H1 (cell line): ENCODE data around the gene KCNIP3. TPM values are rescaled to one million over a fixed set of nuclear protein-coding genes. Genes with fewer than 3 reads are reported as not detected.

Experiments used
- CTCF ChIA-PET: fragments of 300-600 bp; sonication (Branson Sonifier 250); formaldehyde crosslinking; loops from one replicate; lab custom pipeline; 2021; ENCODE audit not compliant: partially characterized antibody; lab: Charles Lee
- POLR2A ChIA-PET: fragments of 300-600 bp; sonication (Branson Sonifier 250); formaldehyde crosslinking; loops from one replicate; lab custom pipeline; 2021; ENCODE audit warnings: inconsistent platforms; ENCODE audit not compliant: partially characterized antibody; lab: Charles Lee
- DNase-seq, 2 experiments: peaks; one replicate each; pipeline versions ENCODE4 v3.0.0 to v3.0.0-alpha.2; 2010 to 2022; ENCODE audit warnings: low spot score in 2 of 2, low read depth in 1 of 2, mixed read lengths in 1 of 2
- FAIRE-seq: peaks from 2 replicates; lab custom pipeline; 2011; peaks lifted over from hg19 to GRCh38; lab: Jason Lieb, UNC
- H2AFZ ChIP-seq: 2 replicates; pipeline ENCODE4 v1.8.1; 2012; ENCODE audit warnings: low read length, inconsistent platforms
- H2AK5ac ChIP-seq: 2 replicates; pipeline ENCODE4 v1.6.1; 2013; ENCODE audit warnings: low read depth, low read length
- H2BK120ac ChIP-seq: replicated peaks from 2 replicates; pipeline ENCODE3; 2013; ENCODE audit warnings: low read depth, low read length, inconsistent platforms
- H2BK12ac ChIP-seq: 2 replicates; pipeline ENCODE4 v1.6.1; 2013; ENCODE audit warnings: low read depth, low read length
- H2BK15ac ChIP-seq: 2 replicates; pipeline ENCODE4 v1.6.1; 2013; ENCODE audit warnings: low read length
- H2BK20ac ChIP-seq: 2 replicates; pipeline ENCODE4 v1.6.1; 2013; ENCODE audit warnings: low read length
- H2BK5ac ChIP-seq: 2 replicates; pipeline ENCODE4 v1.6.1; 2013; ENCODE audit warnings: low read depth, low read length
- H3K14ac ChIP-seq: 2 replicates; pipeline ENCODE4 v1.6.1; 2013; ENCODE audit warnings: inconsistent platforms; ENCODE audit not compliant: insufficient read length
- H3K18ac ChIP-seq: 2 replicates; pipeline ENCODE4 v1.6.1; 2013; ENCODE audit warnings: low read length; ENCODE audit errors: extremely low read depth
- H3K23ac ChIP-seq: 2 replicates; pipeline ENCODE4 v1.6.1; 2013; ENCODE audit warnings: inconsistent platforms; ENCODE audit not compliant: insufficient read length
- H3K23me2 ChIP-seq: 2 replicates; pipeline ENCODE4 v1.6.1; 2013; ENCODE audit warnings: low read depth, low read length
- H3K27ac ChIP-seq: 2 replicates; pipeline ENCODE4 v1.6.1; 2011; ENCODE audit warnings: low read depth, low read length, inconsistent platforms
- H3K27me3 ChIP-seq, 4 experiments: replicated peaks in 1 of 4; 1 replicate in 1 of 4; 2 replicates in 3 of 4; pipeline versions ENCODE4 v1.6.1 to v1.8.1; 2011 to 2013; ENCODE audit warnings: low read length in 3 of 4, mild to moderate bottlenecking in 3 of 4, inconsistent platforms in 2 of 4, mixed read lengths in 2 of 4, moderate library complexity in 1 of 4; ENCODE audit not compliant: control insufficient read depth in 3 of 4, insufficient read depth in 3 of 4; ENCODE audit errors: extremely low read depth in 1 of 4
- H3K36me3 ChIP-seq, 4 experiments: 2 replicates each; pipeline versions ENCODE4 v1.6.1 to v1.8.1; 2011 to 2013; ENCODE audit warnings: mild to moderate bottlenecking in 4 of 4, low read length in 3 of 4, moderate library complexity in 2 of 4, control low read depth in 1 of 4, inconsistent platforms in 1 of 4; ENCODE audit not compliant: insufficient read depth in 4 of 4, control insufficient read depth in 2 of 4
- H3K4ac ChIP-seq: replicated peaks from 2 replicates; pipeline ENCODE3; 2013; ENCODE audit warnings: low read length, low read depth, mixed read lengths, inconsistent platforms; ENCODE audit not compliant: insufficient read length
- H3K4me1 ChIP-seq, 4 experiments: replicated peaks in 1 of 4; 1 replicate in 1 of 4; 2 replicates in 3 of 4; pipeline versions ENCODE4 v1.6.1 to v1.8.1; 2011 to 2013; ENCODE audit warnings: low read length in 3 of 4, inconsistent platforms in 2 of 4, mixed read lengths in 1 of 4; ENCODE audit not compliant: insufficient read depth in 4 of 4, control insufficient read depth in 3 of 4
- H3K4me2 ChIP-seq, 2 experiments: 2 replicates each; pipeline versions ENCODE4 v1.6.1 to v1.8.1; 2011 to 2013; ENCODE audit warnings: low read depth in 2 of 2, low read length in 2 of 2, control low read depth in 1 of 2, inconsistent platforms in 1 of 2, mild to moderate bottlenecking in 1 of 2; ENCODE audit not compliant: insufficient read depth in 1 of 2
- H3K4me3 ChIP-seq, 4 experiments: fragments of 200-600, 300-600 bp in 1 of 4; sonication (generic), shearing (Covaris generic), sonication (Bioruptor Twin) in 1 of 4; 2 replicates each; pipeline versions ENCODE4 v1.5.1 to v1.8.1; 2011 to 2016; ENCODE audit warnings: low read length in 4 of 4, low read depth in 3 of 4, control low read depth in 2 of 4, inconsistent platforms in 2 of 4, mild to moderate bottlenecking in 2 of 4, mixed read lengths in 1 of 4, moderate library complexity in 1 of 4; ENCODE audit not compliant: insufficient read depth in 2 of 4; ENCODE audit errors: extremely low read depth in 1 of 4
- H3K56ac ChIP-seq: replicated peaks from 2 replicates; pipeline ENCODE3; 2013; ENCODE audit warnings: low read depth, mild to moderate bottlenecking, mixed read lengths, low read length, inconsistent platforms; ENCODE audit not compliant: insufficient read length
- H3K79me1 ChIP-seq: 2 replicates; pipeline ENCODE4 v1.6.1; 2013; ENCODE audit warnings: low read depth, low read length, control low read depth
- H3K79me2 ChIP-seq, 2 experiments: 2 replicates each; pipeline versions ENCODE4 v1.6.1 to v1.8.1; 2012 to 2013; ENCODE audit warnings: low read length in 2 of 2, mild to moderate bottlenecking in 2 of 2, inconsistent platforms in 1 of 2; ENCODE audit not compliant: insufficient read depth in 2 of 2, control insufficient read depth in 1 of 2
- H3K9ac ChIP-seq, 4 experiments: replicated peaks in 1 of 4; 1 replicate in 1 of 4; 2 replicates in 3 of 4; pipeline versions ENCODE4 v1.6.1 to v1.8.1; 2011 to 2013; ENCODE audit warnings: low read depth in 3 of 4, low read length in 3 of 4, control low read depth in 2 of 4, mild to moderate bottlenecking in 2 of 4, moderate library complexity in 2 of 4, inconsistent platforms in 1 of 4; ENCODE audit errors: extremely low read depth in 1 of 4
- H3K9me3 ChIP-seq, 2 experiments: 2 replicates each; pipeline versions ENCODE4 v1.6.1 to v1.8.1; 2012 to 2013; ENCODE audit warnings: mild to moderate bottlenecking in 2 of 2, moderate library complexity in 2 of 2, control low read depth in 1 of 2, inconsistent platforms in 1 of 2, low read depth in 1 of 2, low read length in 1 of 2, mixed read lengths in 1 of 2; ENCODE audit not compliant: insufficient read depth in 2 of 2
- H4K20me1 ChIP-seq, 2 experiments: replicated peaks in 1 of 2; 2 replicates each; pipeline versions ENCODE3 to v1.8.1; 2011 to 2013; ENCODE audit warnings: inconsistent platforms in 2 of 2, low read length in 2 of 2, mild to moderate bottlenecking in 1 of 2; ENCODE audit not compliant: insufficient read depth in 2 of 2, control insufficient read depth in 1 of 2
- H4K5ac ChIP-seq: 2 replicates; pipeline ENCODE4 v1.6.1; 2013; ENCODE audit warnings: low read length, low read depth, mixed read lengths, inconsistent platforms; ENCODE audit not compliant: insufficient read length
- H4K8ac ChIP-seq: 2 replicates; pipeline ENCODE4 v1.8.0; 2013; ENCODE audit warnings: mild to moderate bottlenecking, moderate library complexity, low read length, inconsistent platforms; ENCODE audit not compliant: insufficient read depth; ENCODE audit errors: extremely low read depth
- H4K91ac ChIP-seq: replicated peaks from 2 replicates; pipeline ENCODE3; 2013; ENCODE audit warnings: low read length, mixed read lengths, inconsistent platforms; ENCODE audit not compliant: insufficient read length
- BACH1 ChIP-seq: IDR thresholded peaks from 2 replicates; pipeline ENCODE4 v1.6.1; 2012; ENCODE audit warnings: low read length, improper control_type of control experiment
- BRCA1 ChIP-seq: IDR thresholded peaks from 2 replicates; pipeline ENCODE4 v1.6.1; 2012; ENCODE audit warnings: low read depth, low read length, improper control_type of control experiment
- CEBPB ChIP-seq: IDR thresholded peaks from 2 replicates; pipeline ENCODE4 v1.6.1; 2012; ENCODE audit warnings: low read depth, low read length
- CREB1 ChIP-seq: IDR thresholded peaks from 2 replicates; pipeline ENCODE4 v1.6.1; 2012; ENCODE audit warnings: inconsistent platforms
- FOSL1 ChIP-seq: IDR thresholded peaks from 2 replicates; pipeline ENCODE4 v1.6.1; 2011; ENCODE audit warnings: mild to moderate bottlenecking, low read depth, low read length, moderate library complexity; ENCODE audit not compliant: insufficient read depth
- KDM5A ChIP-seq: fragments of 200-600 bp; IDR thresholded peaks from 2 replicates; pipeline ENCODE4 v1.7.1; 2012; ENCODE audit warnings: mild to moderate bottlenecking, low read length, inconsistent platforms, mixed read lengths
- SIN3A ChIP-seq, 2 experiments: IDR thresholded peaks in 1 of 2; conservative IDR thresholded peaks in 1 of 2; 2 replicates each; pipeline ENCODE4 v1.6.1; 2011 to 2012; ENCODE audit warnings: low read length in 2 of 2, improper control_type of control experiment in 1 of 2, low read depth in 1 of 2, mild to moderate bottlenecking in 1 of 2
- SP2 ChIP-seq: IDR thresholded peaks from 2 replicates; pipeline ENCODE4 v1.6.1; 2012; ENCODE audit warnings: mild to moderate bottlenecking, low read length, inconsistent platforms
- ZNF274 ChIP-seq: IDR thresholded peaks from 2 replicates; pipeline ENCODE4 v1.7.0; 2012; ENCODE audit warnings: low read length, borderline replicate concordance; ENCODE audit errors: extremely low read depth
- WGBS, 2 experiments: shearing (Covaris generic) in 1 of 2; methylation state at CpG; one replicate each; pipeline versions ENCODE4 v1.1.6 to v1.1.7; 2013 to 2015; ENCODE audit warnings: low lambda C conversion rate in 2 of 2, mixed read lengths in 2 of 2, inconsistent platforms in 1 of 2, low coverage in 1 of 2, missing lambda C conversion rate in 1 of 2; ENCODE audit not compliant: insufficient replicate concordance in 2 of 2, insufficient coverage in 1 of 2, insufficient read length in 1 of 2; ENCODE audit errors: extremely low coverage in 1 of 2, missing lambda C conversion rate in 1 of 2; 5-methylcytosine and 5-hydroxymethylcytosine counted together
- polyA plus RNA-seq, 7 experiments: library from polyadenylated mRNA; depleted of rRNA in 3 of 7; stranded (reverse) in 5 of 7; unstranded in 2 of 7; fragments of >200 nt in 5 of 7; fragments of 200-250 nt in 2 of 7; gene quantifications; 1 replicate in 5 of 7; 2 replicates in 1 of 7; 4 replicates in 1 of 7; pipeline versions ENCODE4 v1.2.1 to v1.2.3, GENCODE V29; 2011 to 2013; ENCODE audit warnings: missing spikeins in 2 of 7, mixed read lengths in 2 of 7
- total RNA-seq: library from RNA; stranded (reverse); fragmentation: NEBNext Ultra II Directional; extraction: Animal tissue kit (Norgen Biotek cat#: 25700); gene quantifications from 2 replicates; pipeline ENCODE4 v1.2.1, GENCODE V29; 2021
- TF ChIP-seq, protein P1 (sequence below), 3 experiments: IDR thresholded peaks; 1 replicate in 2 of 3; 2 replicates in 1 of 3; pipeline versions ENCODE4 v1.5.1 to v1.6.1; 2011; ENCODE audit warnings: low read length in 3 of 3, mild to moderate bottlenecking in 3 of 3, inconsistent platforms in 2 of 3, low read depth in 1 of 3, moderate library complexity in 1 of 3; ENCODE audit not compliant: insufficient read depth in 1 of 3; ENCODE audit errors: control extremely low read depth in 1 of 3

KCNIP3 gene
- total and polyA plus RNA-seq, 2 of the 8 experiments (the other 6 are each of a cell fraction or from before 2014, with no cell fraction given), result 0.33 to 1.9 TPM

DNA sequence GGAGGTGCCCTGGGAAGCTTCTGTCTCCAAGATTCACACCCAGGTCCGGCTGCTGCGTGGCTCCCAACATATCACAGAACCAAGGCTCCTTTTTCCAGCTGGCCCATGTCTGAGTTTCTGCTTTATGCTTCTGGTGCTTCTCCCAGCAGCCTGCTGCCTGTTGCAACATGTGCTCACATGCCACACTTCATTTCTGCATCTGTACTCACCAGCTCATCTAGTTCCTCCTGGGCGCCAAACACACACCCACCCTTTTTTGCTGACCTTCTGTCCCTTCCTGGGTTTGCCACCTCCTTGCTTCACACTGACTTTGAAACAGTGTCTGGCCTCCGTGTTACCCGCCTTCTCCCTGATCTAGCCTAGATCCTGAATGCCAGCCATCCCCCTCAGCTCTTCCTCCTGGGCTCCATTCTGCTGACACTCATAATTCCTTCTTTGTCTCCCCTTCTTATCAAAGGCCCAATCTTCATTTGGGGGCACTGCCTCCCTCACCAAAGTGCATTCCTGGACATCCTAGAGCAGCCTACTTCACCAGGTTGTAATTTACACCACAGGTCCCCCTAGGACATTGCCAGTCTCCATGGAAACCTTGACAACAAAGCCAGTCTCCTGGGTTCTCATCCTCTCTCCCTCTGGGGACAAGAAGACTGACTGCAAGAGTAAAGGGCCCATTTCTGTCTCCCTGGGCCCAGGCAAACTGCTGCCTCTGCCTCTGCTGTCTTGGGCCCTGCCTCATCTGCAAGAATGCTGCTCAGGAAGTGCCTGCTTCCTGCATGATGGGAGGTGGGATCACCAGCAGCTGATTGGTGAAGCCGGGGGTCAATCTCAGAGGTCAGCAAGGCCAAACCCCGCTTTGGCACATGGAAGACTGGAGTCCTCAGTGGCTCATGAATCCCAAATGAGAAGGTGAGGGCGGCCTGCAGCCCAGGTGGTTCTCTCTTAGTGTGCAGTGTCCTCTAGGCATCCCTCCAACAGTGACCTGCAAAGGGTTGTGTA, 36.8 kb upstream of the KCNIP3 start:
- H3K79me2 ChIP-seq, result no peaks in the 10 kb centered on the region
- H3K14ac ChIP-seq, result no peak overlapping the region
- H3K9me3 ChIP-seq, result peaks cover 55 to 71% of the 10 kb centered on the region in 2 experiments
- H4K20me1 ChIP-seq, result no peaks in the 10 kb centered on the region
- no peaks in the 10 kb centered on the region for H3K79me1 ChIP-seq
- H3K4ac ChIP-seq, result no peak overlapping the region
- 83% methylated on average over 8 of the region's 8 CpGs; no CpG with 5 or more reads in 1 of the 2 experiments for WGBS, 2 experiments
- no peak overlapping the region for H2AFZ ChIP-seq
- H3K9ac ChIP-seq, result no peak overlapping the region
- no peak overlapping the region for H3K23ac ChIP-seq
- no peak overlapping the region for H2BK5ac ChIP-seq
- no peak overlapping the region for H3K56ac ChIP-seq
- no peak for DNase-seq
- H4K91ac ChIP-seq, result no peak overlapping the region
- no peak overlapping the region for H4K5ac ChIP-seq
- ChIA-PET POLR2A (no interaction called here), CTCF (no interaction called here)
- H3K4me1 ChIP-seq, result peaks cover 0 to 2% (median 0%) of the 10 kb centered on the region in 4 experiments; a peak in 1 of 7 replicates
- no peak overlapping the region for H3K18ac ChIP-seq
- FAIRE-seq, result no peak
- no peak overlapping the region for H3K27ac ChIP-seq
- H2BK120ac ChIP-seq, result no peak overlapping the region
- no peak overlapping the region for H2AK5ac ChIP-seq
- H3K4me3 ChIP-seq, result no peak overlapping the region
- H2BK12ac ChIP-seq, result no peak overlapping the region
- H3K4me2 ChIP-seq, result no peak overlapping the region
- H4K8ac ChIP-seq, result no peak overlapping the region
- no peaks in the 10 kb centered on the region; the same call in 1 of the 2 replicates for H3K23me2 ChIP-seq
- no peak overlapping the region for H2BK20ac ChIP-seq
- H3K27me3 ChIP-seq, result no peaks in the 10 kb centered on the region; a peak in 1 of 7 replicates
- H3K36me3 ChIP-seq, result no peaks in the 10 kb centered on the region
- no peak overlapping the region for H2BK15ac ChIP-seq
- TF ChIP-seq ZNF274, result no peak
- TF ChIP-seq BACH1, result no peak
- no peak for TF ChIP-seq CREB1
- no peak for TF ChIP-seq KDM5A
- TF ChIP-seq FOSL1, result no peak
- TF ChIP-seq SIN3A (conservative IDR thresholded peaks at IDR 0.05 in 1 of 2, IDR thresholded peaks at IDR 0.05 in 1 of 2; ENCODE audit: low read depth in 1 of 2, low read length in 2 of 2), result no peak
- TF ChIP-seq SP2, result no peak
- TF ChIP-seq, protein P1, sequence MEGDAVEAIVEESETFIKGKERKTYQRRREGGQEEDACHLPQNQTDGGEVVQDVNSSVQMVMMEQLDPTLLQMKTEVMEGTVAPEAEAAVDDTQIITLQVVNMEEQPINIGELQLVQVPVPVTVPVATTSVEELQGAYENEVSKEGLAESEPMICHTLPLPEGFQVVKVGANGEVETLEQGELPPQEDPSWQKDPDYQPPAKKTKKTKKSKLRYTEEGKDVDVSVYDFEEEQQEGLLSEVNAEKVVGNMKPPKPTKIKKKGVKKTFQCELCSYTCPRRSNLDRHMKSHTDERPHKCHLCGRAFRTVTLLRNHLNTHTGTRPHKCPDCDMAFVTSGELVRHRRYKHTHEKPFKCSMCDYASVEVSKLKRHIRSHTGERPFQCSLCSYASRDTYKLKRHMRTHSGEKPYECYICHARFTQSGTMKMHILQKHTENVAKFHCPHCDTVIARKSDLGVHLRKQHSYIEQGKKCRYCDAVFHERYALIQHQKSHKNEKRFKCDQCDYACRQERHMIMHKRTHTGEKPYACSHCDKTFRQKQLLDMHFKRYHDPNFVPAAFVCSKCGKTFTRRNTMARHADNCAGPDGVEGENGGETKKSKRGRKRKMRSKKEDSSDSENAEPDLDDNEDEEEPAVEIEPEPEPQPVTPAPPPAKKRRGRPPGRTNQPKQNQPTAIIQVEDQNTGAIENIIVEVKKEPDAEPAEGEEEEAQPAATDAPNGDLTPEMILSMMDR (IDR thresholded peaks at IDR 0.05; ENCODE audit: control extremely low read depth in 1 of 3, insufficient read depth in 1 of 3, low read depth in 1 of 3, low read length in 3 of 3), result no peak
- no peak for TF ChIP-seq CEBPB
- no peak for TF ChIP-seq BRCA1
